ENCODE data around the gene KLHDC8A.
A peak's percentile ranks its signal among the peaks of the same experiment; 100 is the strongest.
"Not testable (repeated sequence)": the region's sequence is repeated elsewhere in the genome, so short reads cannot be mapped to it uniquely, and the experiment has no call there.

Gene KLHDC8A

GRCh38 chr1:205317311-205317917 lies 39.3 kb downstream of the KLHDC8A start:
- DNase-seq = no peak

- no peak for DNase-seq
Observed at GRCh38 chr1:205316161-205316566, 40.6 kb downstream of the KLHDC8A start.

GRCh38 chr1:205315008-205315618 lies 41.6 kb downstream of the KLHDC8A start:
- DNase-seq = no peak

- peak in 1 of 5 experiments; percentile 30 for DNase-seq
Observed at GRCh38 chr1:205313563-205314308, 43.0 kb downstream of the KLHDC8A start.

GRCh38 chr1:205312866-205313562 lies 43.7 kb downstream of the KLHDC8A start:
- DNase-seq = no peak

GRCh38 chr1:205310976-205311704 lies 45.6 kb downstream of the KLHDC8A start:
- no peak for DNase-seq

GRCh38 chr1:205309741-205310140 lies 47.0 kb downstream of the KLHDC8A start:
- DNase-seq = no peak

- DNase-seq = no peak
Observed at GRCh38 chr1:205306929-205307566, 49.7 kb downstream of the KLHDC8A start.

GRCh38 chr1:205304695-205305070 lies 52.0 kb downstream of the KLHDC8A start:
- DNase-seq = no peak

GRCh38 chr1:205304046-205304694 lies 52.6 kb downstream of the KLHDC8A start:
- DNase-seq = no peak

- no peak for DNase-seq
Observed at GRCh38 chr1:205303247-205303888, 53.4 kb downstream of the KLHDC8A start.

- DNase-seq = no peak
Observed at GRCh38 chr1:205301842-205302588, 54.7 kb downstream of the KLHDC8A start.

GRCh38 chr1:205301205-205301821 lies 55.4 kb downstream of the KLHDC8A start:
- DNase-seq = no peak

- no peak for DNase-seq
Observed at GRCh38 chr1:205300149-205300548, 56.6 kb downstream of the KLHDC8A start.

GRCh38 chr1:205298191-205298994 lies 58.3 kb downstream of the KLHDC8A start:
- no peak for DNase-seq

GRCh38 chr1:205297546-205298177 lies 59.1 kb downstream of the KLHDC8A start:
- not testable (repeated sequence) for DNase-seq

- DNase-seq = no peak
Observed at GRCh38 chr1:205296154-205296553, 60.6 kb downstream of the KLHDC8A start.

GRCh38 chr1:205294934-205295333 lies 61.8 kb downstream of the KLHDC8A start:
- DNase-seq = no peak
